ENCODE results near the gene PPP1R12C. TPM values are rescaled to one million over a fixed set of nuclear protein-coding genes. Genes with fewer than 3 reads are reported as not detected.
A peak's percentile ranks its signal among the peaks of the same experiment; 100 is the strongest.

Gene PPP1R12C
- total RNA-seq, 5 donors from 2014 or later (not counting 1 experiment from before 2014, with no cell fraction given): 129 to 197 (median 173) TPM

DNA sequence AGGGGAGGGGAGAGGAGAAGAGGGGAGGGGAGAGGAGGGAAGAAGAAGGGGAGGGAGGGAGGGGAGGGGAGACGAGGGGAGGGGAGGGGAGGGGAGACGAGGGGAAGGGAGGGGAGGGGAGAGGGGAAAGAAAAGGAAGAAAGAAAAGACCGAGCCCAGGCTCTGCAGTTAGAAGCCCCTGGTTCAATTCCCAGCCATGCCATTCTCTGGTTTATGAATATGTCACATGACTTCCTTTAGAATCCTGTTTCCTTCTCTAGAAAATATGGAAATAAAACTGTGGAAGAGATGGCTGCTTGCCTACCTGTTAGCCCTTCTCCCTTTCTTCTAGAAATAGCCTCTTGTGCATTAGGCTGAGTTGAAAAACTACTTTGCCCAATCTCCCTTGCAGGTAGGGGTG lies 17.3 kb upstream of the PPP1R12C start:
- ATAC-seq (replicated peaks in 1 of 4) (no peak), DNase-seq (no peak)
- ChIA-PET POLR2A (no interaction called here), CTCF (interaction anchor here in 1 of 2 donors (0.7 kb wide), 1 partner anchor 503 kb away, joined by 4 read pairs; no protein-coding TSS in a partner anchor)
- H3K27me3 Mint-ChIP-seq: peaks cover 25 to 58% of the 10 kb centered on the region in 2 donors
- no peak overlapping the region for H3K27ac Mint-ChIP-seq
- no peaks in the 10 kb centered on the region for H3K9me3 ChIP-seq
- H3K36me3 Mint-ChIP-seq: no peaks in the 10 kb centered on the region
- peaks cover 2 to 78% of the 10 kb centered on the region in 2 experiments for H3K27me3 ChIP-seq (replicated peaks in 1 of 2; ENCODE audit: control insufficient read depth in 2 of 2, extremely low read depth in 1 of 2, insufficient read depth in 2 of 2, low read length in 1 of 2)
- H3K4me3 Mint-ChIP-seq: no peak overlapping the region
- no peak overlapping the region for H3K4me3 ChIP-seq (ENCODE audit: control insufficient read depth in 1 of 2, extremely low read depth in 1 of 2, low read length in 1 of 2)
- no peaks in the 10 kb centered on the region for H3K4me1 Mint-ChIP-seq
- no peaks in the 10 kb centered on the region for H3K4me1 ChIP-seq (ENCODE audit: control insufficient read depth in 1 of 2, extremely low read depth in 1 of 2, insufficient read depth in 2 of 2, low read length in 2 of 2)
- no CpG with 5 or more reads among the region's 3 CpGs for WGBS (ENCODE audit: insufficient coverage)
- no peak overlapping the region for H3K27ac ChIP-seq (ENCODE audit: low read length)
- H3K36me3 ChIP-seq (ENCODE audit: control insufficient read depth in 2 of 2, extremely low read depth in 1 of 2, insufficient read depth in 1 of 2, low read length in 1 of 2): no peaks in the 10 kb centered on the region
- no peaks in the 10 kb centered on the region for H3K9me3 Mint-ChIP-seq

DNA sequence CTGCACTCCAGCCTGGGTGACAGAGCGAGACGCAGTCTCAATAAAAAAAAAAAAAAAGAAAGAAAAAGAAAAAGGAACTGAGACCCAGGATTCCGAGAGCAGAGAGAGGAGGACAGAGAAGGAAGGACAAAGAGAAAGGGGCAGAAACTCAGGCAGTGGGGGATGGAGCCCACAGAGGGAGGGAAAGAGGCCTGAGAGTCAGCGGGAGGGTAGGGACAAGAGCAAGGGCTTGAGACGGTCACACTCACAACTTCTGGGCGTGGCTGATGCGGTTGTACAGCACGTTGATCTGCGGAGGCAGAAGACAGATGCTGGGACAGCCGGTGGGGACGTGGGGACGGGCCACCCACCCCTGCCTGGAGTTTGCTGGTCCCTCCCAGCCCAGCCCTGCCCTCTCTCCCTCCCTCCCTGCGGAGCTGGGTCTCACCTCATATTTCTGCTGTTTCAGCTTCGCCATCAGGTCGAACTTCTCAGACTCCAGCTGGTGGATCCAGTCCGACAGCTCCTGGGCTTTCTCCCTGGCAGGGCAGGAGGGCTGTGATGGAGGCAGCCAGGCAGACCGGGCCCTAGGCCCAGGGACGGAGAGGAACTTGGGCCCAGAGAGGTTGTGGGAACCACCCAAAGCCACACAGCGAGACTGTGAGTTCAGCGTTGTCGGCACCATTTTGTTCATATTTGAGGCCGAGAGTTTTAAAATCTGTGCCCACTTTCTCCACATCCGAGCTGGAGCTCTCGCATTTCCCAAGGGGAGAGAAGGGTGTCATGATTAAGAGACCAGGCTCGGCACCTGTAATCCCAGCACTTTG lies 16.4 kb upstream of the PPP1R12C start:
- Histone ChIP-seq H3K4me3 (ENCODE audit: control insufficient read depth in 1 of 2, extremely low read depth in 1 of 2, low read length in 1 of 2) (no peak overlapping the region), H3K27me3 (replicated peaks in 1 of 2; ENCODE audit: control insufficient read depth in 2 of 2, extremely low read depth in 1 of 2, insufficient read depth in 2 of 2, low read length in 1 of 2) (peaks cover 2 to 80% of the 10 kb centered on the region in 2 experiments), H3K36me3 (ENCODE audit: control insufficient read depth in 2 of 2, extremely low read depth in 1 of 2, insufficient read depth in 1 of 2, low read length in 1 of 2) (no peaks in the 10 kb centered on the region), H3K4me1 (ENCODE audit: control insufficient read depth in 1 of 2, extremely low read depth in 1 of 2, insufficient read depth in 2 of 2, low read length in 2 of 2) (no peaks in the 10 kb centered on the region), H3K9me3 (no peaks in the 10 kb centered on the region), H3K27ac (ENCODE audit: low read length) (no peak overlapping the region)
- ChIA-PET POLR2A (interaction anchor here in 1 of 2 donors (0.6 kb wide), 1 partner anchor 257 kb away, joined by 3 read pairs; no protein-coding TSS in a partner anchor), CTCF (interaction anchor here in 1 of 2 donors (0.6 kb wide), 1 partner anchor 1479 kb away, joined by 3 read pairs; no protein-coding TSS in a partner anchor)
- Mint-ChIP-seq H3K9me3 (no peaks in the 10 kb centered on the region), H3K36me3 (no peaks in the 10 kb centered on the region), H3K4me3 (no peak overlapping the region), H3K4me1 (no peaks in the 10 kb centered on the region), H3K27ac (no peak overlapping the region), H3K27me3 (peaks cover 33 to 61% of the 10 kb centered on the region in 2 donors)
- ATAC-seq (replicated peaks in 1 of 4): no peak
- WGBS (ENCODE audit: insufficient coverage): 84% methylated on average over 13 of the region's 25 CpGs
- DNase-seq: no peak

- H3K4me3 Mint-ChIP-seq: no peak overlapping the region
- no peaks in the 10 kb centered on the region for H3K4me1 ChIP-seq (ENCODE audit: control insufficient read depth in 1 of 2, extremely low read depth in 1 of 2, insufficient read depth in 2 of 2, low read length in 2 of 2)
- H3K27ac ChIP-seq (ENCODE audit: low read length): no peak overlapping the region
- WGBS (ENCODE audit: insufficient coverage): 40% methylated on average over 1 of the region's 14 CpGs
- H3K36me3 Mint-ChIP-seq: no peaks in the 10 kb centered on the region
- H3K36me3 ChIP-seq (ENCODE audit: control insufficient read depth in 2 of 2, extremely low read depth in 1 of 2, insufficient read depth in 1 of 2, low read length in 1 of 2): no peaks in the 10 kb centered on the region
- no peaks in the 10 kb centered on the region for H3K9me3 ChIP-seq
- DNase-seq: no peak
- peaks cover 35 to 63% of the 10 kb centered on the region in 2 donors for H3K27me3 Mint-ChIP-seq
- ChIA-PET CTCF (interaction anchor here in 1 of 2 donors (0.6 to 0.7 kb wide), 3 partner anchors 9 to 486 kb away, joined by 3 to 5 read pairs (median 4); no protein-coding TSS in a partner anchor), POLR2A (no interaction called here)
- no peaks in the 10 kb centered on the region for H3K9me3 Mint-ChIP-seq
- no peak overlapping the region for H3K27ac Mint-ChIP-seq
- H3K4me1 Mint-ChIP-seq: no peaks in the 10 kb centered on the region
- no peak overlapping the region for H3K4me3 ChIP-seq (ENCODE audit: control insufficient read depth in 1 of 2, extremely low read depth in 1 of 2, low read length in 1 of 2)
- no peak for ATAC-seq (replicated peaks in 1 of 4)
- H3K27me3 ChIP-seq (replicated peaks in 1 of 2; ENCODE audit: control insufficient read depth in 2 of 2, extremely low read depth in 1 of 2, insufficient read depth in 2 of 2, low read length in 1 of 2): peaks cover 2 to 68% of the 10 kb centered on the region in 2 experiments
These were observed 15.2 kb upstream of the PPP1R12C start for GRCh38 chr19:55132453-55133129.

DNA sequence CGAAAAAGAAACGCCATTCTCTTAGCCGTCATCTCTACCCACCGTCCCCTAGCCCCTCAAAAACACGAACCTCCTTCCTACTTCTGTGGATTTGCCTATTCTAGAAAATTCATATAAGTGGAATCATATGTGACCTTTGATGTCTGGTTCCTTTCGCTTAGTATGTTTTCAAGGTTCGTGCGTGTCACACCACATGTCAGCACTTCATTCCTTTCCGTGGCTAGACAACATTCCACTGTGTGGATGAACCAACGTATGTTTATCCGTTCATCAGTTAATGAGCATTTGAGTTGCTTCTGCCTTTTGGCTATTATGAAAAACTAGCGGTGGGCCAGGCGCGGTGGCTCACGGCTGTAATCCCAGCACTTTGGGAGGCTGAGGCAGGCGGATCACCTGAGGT lies 14.0 kb upstream of the PPP1R12C start:
- Mint-ChIP-seq H3K27ac (no peak overlapping the region), H3K36me3 (no peaks in the 10 kb centered on the region), H3K27me3 (peaks cover 42 to 67% of the 10 kb centered on the region in 2 donors), H3K4me1 (no peaks in the 10 kb centered on the region), H3K9me3 (no peaks in the 10 kb centered on the region), H3K4me3 (no peak overlapping the region)
- 96% methylated on average over 10 of the region's 16 CpGs for WGBS (ENCODE audit: insufficient coverage)
- no peak overlapping the region for H3K4me3 ChIP-seq (ENCODE audit: control insufficient read depth in 1 of 2, extremely low read depth in 1 of 2, low read length in 1 of 2)
- no peaks in the 10 kb centered on the region for H3K36me3 ChIP-seq (ENCODE audit: control insufficient read depth in 2 of 2, extremely low read depth in 1 of 2, insufficient read depth in 1 of 2, low read length in 1 of 2)
- H3K27ac ChIP-seq (ENCODE audit: low read length): no peak overlapping the region
- H3K27me3 ChIP-seq (replicated peaks in 1 of 2; ENCODE audit: control insufficient read depth in 2 of 2, extremely low read depth in 1 of 2, insufficient read depth in 2 of 2, low read length in 1 of 2): peaks cover 2 to 56% of the 10 kb centered on the region in 2 experiments
- no peak for ATAC-seq (replicated peaks in 1 of 4)
- H3K4me1 ChIP-seq (ENCODE audit: control insufficient read depth in 1 of 2, extremely low read depth in 1 of 2, insufficient read depth in 2 of 2, low read length in 2 of 2): no peaks in the 10 kb centered on the region
- no peak for DNase-seq
- CTCF ChIA-PET: no interaction called here
- no peaks in the 10 kb centered on the region for H3K9me3 ChIP-seq
- POLR2A ChIA-PET: no interaction called here

- Histone ChIP-seq H3K36me3 (ENCODE audit: control insufficient read depth in 2 of 2, extremely low read depth in 1 of 2, insufficient read depth in 1 of 2, low read length in 1 of 2) (no peaks in the 10 kb centered on the region), H3K4me1 (ENCODE audit: control insufficient read depth in 1 of 2, extremely low read depth in 1 of 2, insufficient read depth in 2 of 2, low read length in 2 of 2) (peaks cover 12 to 41% of the 10 kb centered on the region in 2 experiments), H3K9me3 (no peaks in the 10 kb centered on the region), H3K4me3 (ENCODE audit: control insufficient read depth in 1 of 2, extremely low read depth in 1 of 2, low read length in 1 of 2) (no peak overlapping the region), H3K27me3 (replicated peaks in 1 of 2; ENCODE audit: control insufficient read depth in 2 of 2, extremely low read depth in 1 of 2, insufficient read depth in 2 of 2, low read length in 1 of 2) (peaks cover 2 to 8% of the 10 kb centered on the region in 2 experiments), H3K27ac (ENCODE audit: low read length) (no peak overlapping the region)
- 38% methylated on average over 8 of the region's 14 CpGs for WGBS (ENCODE audit: insufficient coverage)
- Mint-ChIP-seq H3K9me3 (no peaks in the 10 kb centered on the region), H3K36me3 (no peaks in the 10 kb centered on the region), H3K27me3 (peaks cover 12 to 15% of the 10 kb centered on the region in 2 donors), H3K27ac (peak overlapping the region; percentile 53 to 75), H3K4me1 (peaks cover 30 to 42% (median 41%) of the 10 kb centered on the region in 3 donors), H3K4me3 (peak overlapping the region; percentile 95 to 97 (median 96))
- ChIA-PET POLR2A (no interaction called here), CTCF (interaction anchor here in 1 of 2 donors (0.6 kb wide), 1 partner anchor 486 kb away, joined by 3 read pairs; no protein-coding TSS in a partner anchor)
- DNase-seq (peak in 3 of 35 experiments; percentile 4 to 42 (median 6)), ATAC-seq (replicated peaks in 1 of 4) (no peak)
These were observed 1.6 kb upstream of the PPP1R12C start for GRCh38 chr19:55119053-55119452.

DNA sequence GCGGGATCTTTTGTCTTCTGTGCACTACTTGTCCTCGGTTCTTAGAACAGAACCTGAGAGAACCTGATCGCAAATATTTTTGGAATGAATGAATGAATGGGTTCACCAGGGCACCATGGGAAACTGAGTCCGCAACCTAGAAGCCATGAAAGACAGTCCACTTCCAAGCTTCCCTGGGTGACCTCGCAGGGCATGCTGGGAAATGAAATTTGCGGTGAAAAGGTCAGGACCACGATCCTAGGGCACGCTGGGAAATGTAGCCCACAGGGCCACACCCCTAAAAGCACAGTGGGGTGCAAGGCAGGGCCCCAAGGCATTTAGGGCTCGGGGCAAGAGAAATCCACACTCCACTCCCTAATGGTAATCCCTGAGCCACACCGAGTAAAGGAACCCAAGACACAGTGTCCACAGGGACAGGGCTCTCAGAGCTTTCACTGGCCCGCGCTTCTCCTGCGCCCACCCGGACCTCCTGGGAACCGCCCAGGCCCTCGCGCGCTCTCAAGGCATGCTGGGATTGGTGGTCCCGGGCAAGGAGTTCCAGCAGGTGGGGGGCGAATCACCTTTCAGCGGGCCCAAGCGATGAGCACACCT lies 1.1 kb upstream of the PPP1R12C start:
- H3K36me3 ChIP-seq (ENCODE audit: control insufficient read depth in 2 of 2, extremely low read depth in 1 of 2, insufficient read depth in 1 of 2, low read length in 1 of 2): peaks cover 0 to 2% of the 10 kb centered on the region in 2 donors
- no peaks in the 10 kb centered on the region for H3K36me3 Mint-ChIP-seq
- no peaks in the 10 kb centered on the region for H3K9me3 Mint-ChIP-seq
- no peak overlapping the region for H3K27ac ChIP-seq (ENCODE audit: low read length)
- H3K4me1 ChIP-seq (ENCODE audit: control insufficient read depth in 1 of 2, extremely low read depth in 1 of 2, insufficient read depth in 2 of 2, low read length in 2 of 2): peaks cover 12 to 44% of the 10 kb centered on the region in 2 experiments
- peak overlapping the region in 1 of 2 donors; percentile 93 for H3K27ac Mint-ChIP-seq
- peaks cover 0 to 6% of the 10 kb centered on the region in 2 experiments for H3K27me3 ChIP-seq (replicated peaks in 1 of 2; ENCODE audit: control insufficient read depth in 2 of 2, extremely low read depth in 1 of 2, insufficient read depth in 2 of 2, low read length in 1 of 2)
- peaks cover 30 to 46% (median 41%) of the 10 kb centered on the region in 3 donors for H3K4me1 Mint-ChIP-seq
- ChIA-PET POLR2A (interaction anchor here in 1 of 2 donors (0.9 kb wide), 1 partner anchor 670 kb away, joined by 5 read pairs; no protein-coding TSS in a partner anchor), CTCF (no interaction called here)
- H3K4me3 ChIP-seq (ENCODE audit: control insufficient read depth in 1 of 2, extremely low read depth in 1 of 2, low read length in 1 of 2): peak overlapping the region; percentile 58 to 94
- DNase-seq: peak in 1 of 35 experiments; percentile 11
- H3K9me3 ChIP-seq: no peaks in the 10 kb centered on the region
- ATAC-seq (replicated peaks in 1 of 4): no peak
- H3K27me3 Mint-ChIP-seq: peaks cover 6 to 10% of the 10 kb centered on the region in 2 donors
- H3K4me3 Mint-ChIP-seq: peak overlapping the region; percentile 95 to 97 (median 96)
- 49% methylated on average over 17 of the region's 22 CpGs for WGBS (ENCODE audit: insufficient coverage)

Measured in T-cell (primary cell).